Mesothelial cell of epicardium (in vitro differentiated cells): ENCODE data around the gene RNF220. TPM values are rescaled to one million over a fixed set of nuclear protein-coding genes. Genes with fewer than 3 reads are reported as not detected.
A peak's percentile ranks its signal among the peaks of the same experiment; 100 is the strongest.

Experiments
- DNase-seq, 2 experiments: peaks; one replicate each; pipeline ENCODE4 v3.0.0; 2021; ENCODE audit warnings: low spot score in 2 of 2; ENCODE audit not compliant: unreplicated experiment in 2 of 2
- H3K27ac Mint-ChIP-seq: 2 replicates; pipeline ENCODE4 v1.8.0; 2021; ENCODE audit warnings: mixed read lengths
- H3K27me3 Mint-ChIP-seq: 2 replicates; pipeline ENCODE4 v1.8.0; 2021; ENCODE audit warnings: low read depth, mixed read lengths
- H3K36me3 Mint-ChIP-seq: 2 replicates; pipeline ENCODE4 v1.8.0; 2021; ENCODE audit warnings: mixed read lengths
- H3K4me1 Mint-ChIP-seq: 2 replicates; pipeline ENCODE4 v1.8.0; 2021; ENCODE audit warnings: mixed read lengths
- H3K4me3 Mint-ChIP-seq: 2 replicates; pipeline ENCODE4 v1.8.0; 2021; ENCODE audit warnings: mild to moderate bottlenecking, moderate library complexity, mixed read lengths
- H3K9me3 Mint-ChIP-seq: 2 replicates; pipeline ENCODE4 v1.8.0; 2021; ENCODE audit warnings: mixed read lengths
- total RNA-seq: library from RNA; stranded (reverse); gene quantifications from 3 replicates; pipeline ENCODE4 v1.2.1, GENCODE V29; 2021
- TF ChIP-seq, protein P1 (sequence below): fragments of 200-600 bp; sonication (generic); IDR thresholded peaks from one replicate; pipeline ENCODE4 v1.5.0; 2021; ENCODE audit warnings: antibody characterized with exemption; ENCODE audit not compliant: unreplicated experiment

RNF220 gene
- total RNA-seq, 1 donor from 2014 or later = 84.2 TPM

DNA sequence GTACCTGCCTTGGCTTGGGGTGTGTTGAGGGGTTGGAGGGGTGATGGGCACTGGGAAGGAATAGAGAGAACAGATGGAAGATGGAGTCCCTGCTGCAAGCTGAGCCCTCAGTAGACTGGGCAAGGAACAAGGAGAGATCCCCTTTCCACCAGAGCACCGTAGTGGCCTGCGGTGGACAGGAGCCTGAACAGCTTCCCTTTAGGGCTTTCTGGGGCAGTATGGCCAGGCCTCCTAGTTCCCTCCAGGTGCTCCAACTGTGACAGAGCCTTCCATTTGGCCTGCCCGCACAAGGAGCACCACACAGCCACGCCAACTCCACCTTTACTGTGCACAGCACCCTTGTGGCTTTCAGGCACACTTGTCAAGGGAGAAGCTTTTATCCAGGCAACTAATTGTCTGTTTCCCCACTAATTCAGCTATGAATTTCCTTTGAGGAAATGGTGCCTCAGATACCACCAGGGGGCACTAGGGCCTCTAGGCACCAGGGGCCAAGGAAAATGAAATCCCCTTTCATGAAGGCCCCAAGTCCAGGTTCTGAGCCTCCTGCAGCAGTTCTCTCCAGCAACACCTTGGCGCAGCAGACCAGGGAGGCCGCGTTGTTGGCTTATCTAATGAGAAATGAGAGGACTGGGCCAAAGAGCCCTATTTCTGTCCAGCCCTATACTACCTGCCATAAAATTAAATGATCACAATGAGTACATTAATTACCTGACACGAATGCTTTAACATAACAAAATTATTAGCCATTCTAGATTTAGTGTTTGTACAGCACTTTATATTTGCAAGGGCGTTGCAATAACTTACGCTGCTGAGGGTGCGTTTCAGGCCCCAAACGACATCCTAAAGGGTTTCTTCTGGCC lies 26.9 kb upstream of the RNF220 start:
- TF ChIP-seq, protein P1, sequence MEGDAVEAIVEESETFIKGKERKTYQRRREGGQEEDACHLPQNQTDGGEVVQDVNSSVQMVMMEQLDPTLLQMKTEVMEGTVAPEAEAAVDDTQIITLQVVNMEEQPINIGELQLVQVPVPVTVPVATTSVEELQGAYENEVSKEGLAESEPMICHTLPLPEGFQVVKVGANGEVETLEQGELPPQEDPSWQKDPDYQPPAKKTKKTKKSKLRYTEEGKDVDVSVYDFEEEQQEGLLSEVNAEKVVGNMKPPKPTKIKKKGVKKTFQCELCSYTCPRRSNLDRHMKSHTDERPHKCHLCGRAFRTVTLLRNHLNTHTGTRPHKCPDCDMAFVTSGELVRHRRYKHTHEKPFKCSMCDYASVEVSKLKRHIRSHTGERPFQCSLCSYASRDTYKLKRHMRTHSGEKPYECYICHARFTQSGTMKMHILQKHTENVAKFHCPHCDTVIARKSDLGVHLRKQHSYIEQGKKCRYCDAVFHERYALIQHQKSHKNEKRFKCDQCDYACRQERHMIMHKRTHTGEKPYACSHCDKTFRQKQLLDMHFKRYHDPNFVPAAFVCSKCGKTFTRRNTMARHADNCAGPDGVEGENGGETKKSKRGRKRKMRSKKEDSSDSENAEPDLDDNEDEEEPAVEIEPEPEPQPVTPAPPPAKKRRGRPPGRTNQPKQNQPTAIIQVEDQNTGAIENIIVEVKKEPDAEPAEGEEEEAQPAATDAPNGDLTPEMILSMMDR = peak; percentile 72
- no peaks in the 10 kb centered on the region for H3K4me1 Mint-ChIP-seq
- no peaks in the 10 kb centered on the region for H3K36me3 Mint-ChIP-seq
- peak in 1 of 2 experiments; percentile 48 for DNase-seq
- H3K9me3 Mint-ChIP-seq = no peaks in the 10 kb centered on the region
- no peak overlapping the region for H3K27ac Mint-ChIP-seq
- peaks cover 25% of the 10 kb centered on the region for H3K27me3 Mint-ChIP-seq
- no peak overlapping the region for H3K4me3 Mint-ChIP-seq

DNA sequence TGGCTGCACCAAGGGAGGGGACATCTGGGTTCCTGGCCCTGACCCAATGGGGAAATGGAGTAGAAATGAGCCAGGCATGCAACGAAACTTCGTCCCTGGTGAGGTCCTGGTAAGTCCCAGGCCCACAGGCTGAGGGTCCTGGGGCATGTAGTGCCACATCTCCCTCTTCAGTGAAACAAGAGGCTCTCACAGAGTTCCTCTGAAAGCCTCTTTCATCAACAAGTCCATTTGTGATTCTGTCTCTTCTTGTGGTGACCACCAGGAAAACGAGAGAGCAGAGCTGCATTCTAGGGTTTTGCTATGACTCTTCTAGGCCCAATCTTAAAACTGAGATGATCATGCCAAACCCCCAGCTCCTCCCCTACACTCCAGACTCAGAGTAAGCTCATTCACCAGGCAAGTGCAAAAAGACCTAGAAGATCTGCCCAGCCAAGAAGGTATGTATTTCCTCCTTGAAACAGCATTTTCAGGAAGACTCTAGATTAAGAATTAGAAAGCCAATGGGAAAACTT lies 24.3 kb upstream of the RNF220 start:
- H3K9me3 Mint-ChIP-seq = no peaks in the 10 kb centered on the region
- TF ChIP-seq, protein P1 = no peak
- no peak overlapping the region for H3K27ac Mint-ChIP-seq
- H3K27me3 Mint-ChIP-seq = peaks cover 39% of the 10 kb centered on the region
- no peaks in the 10 kb centered on the region for H3K4me1 Mint-ChIP-seq
- no peak for DNase-seq
- H3K36me3 Mint-ChIP-seq = no peaks in the 10 kb centered on the region
- no peak overlapping the region for H3K4me3 Mint-ChIP-seq

DNA sequence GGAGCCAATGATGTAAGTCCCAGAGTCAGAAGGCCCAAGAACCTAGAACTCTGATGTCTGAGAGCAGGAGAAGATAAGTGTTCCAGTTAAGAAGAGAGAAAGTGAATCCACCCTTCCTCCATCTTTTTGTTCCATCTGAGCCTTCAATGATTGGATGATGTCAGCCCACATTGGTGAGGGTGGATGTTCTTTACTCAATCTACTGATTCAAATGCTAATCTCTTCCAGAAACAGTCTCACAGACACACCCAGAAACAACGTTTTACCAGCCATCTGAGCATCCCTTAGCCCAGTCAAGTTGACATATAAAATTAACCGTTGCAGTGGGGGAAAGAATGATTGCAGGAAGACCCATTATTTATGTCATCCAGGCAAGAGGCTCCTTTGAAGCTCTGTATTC lies 16.5 kb upstream of the RNF220 start:
- Mint-ChIP-seq H3K36me3 (no peaks in the 10 kb centered on the region), H3K4me1 (no peaks in the 10 kb centered on the region), H3K27ac (no peak overlapping the region), H3K9me3 (no peaks in the 10 kb centered on the region), H3K27me3 (peaks cover 30% of the 10 kb centered on the region), H3K4me3 (no peak overlapping the region)
- DNase-seq = no peak
- TF ChIP-seq, protein P1 = no peak

DNA sequence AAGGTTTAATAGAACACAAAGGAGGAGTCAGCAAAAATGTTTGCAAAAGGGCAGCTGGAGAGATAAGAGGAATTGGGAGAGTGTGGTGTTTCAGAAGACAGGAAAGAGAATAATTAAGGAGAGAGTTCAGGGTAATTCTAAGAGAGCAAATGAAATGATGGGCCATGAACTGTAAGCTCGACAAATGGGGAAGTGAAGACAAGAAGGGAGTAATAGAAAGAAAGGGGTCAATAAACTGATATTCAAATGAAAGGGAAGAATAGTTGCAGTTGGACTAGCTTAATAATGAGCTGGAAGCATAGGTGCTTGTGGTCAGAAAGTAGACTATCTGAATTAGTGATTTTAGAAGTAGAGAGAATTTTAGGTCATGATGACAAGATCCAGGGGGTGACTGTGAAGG lies 15.6 kb upstream of the RNF220 start:
- Mint-ChIP-seq H3K36me3 (no peaks in the 10 kb centered on the region), H3K4me3 (no peak overlapping the region), H3K27me3 (peaks cover 32% of the 10 kb centered on the region), H3K9me3 (no peaks in the 10 kb centered on the region), H3K4me1 (no peaks in the 10 kb centered on the region), H3K27ac (no peak overlapping the region)
- TF ChIP-seq, protein P1 = no peak
- DNase-seq = no peak

DNA sequence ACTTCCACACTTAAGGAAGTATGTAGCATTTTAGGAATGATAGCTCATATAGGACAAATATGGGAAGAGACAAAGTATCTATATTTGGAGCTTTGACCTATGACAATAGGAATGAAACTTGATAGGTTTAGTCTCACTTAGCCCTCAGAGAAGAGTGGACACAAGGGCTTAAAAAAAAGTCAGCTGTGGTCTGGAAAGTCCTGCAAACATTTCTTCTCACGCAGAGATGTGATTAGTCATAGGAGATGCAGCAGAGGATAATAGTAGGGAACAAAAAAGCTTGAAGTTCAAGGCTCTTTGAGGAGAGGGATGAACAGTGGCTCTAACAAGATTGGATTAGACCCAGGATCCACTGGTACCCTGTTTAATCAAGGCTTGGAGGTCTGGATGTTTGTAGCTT lies 14.8 kb upstream of the RNF220 start:
- no peaks in the 10 kb centered on the region for H3K4me1 Mint-ChIP-seq
- H3K9me3 Mint-ChIP-seq = no peaks in the 10 kb centered on the region
- TF ChIP-seq, protein P1 = no peak
- H3K4me3 Mint-ChIP-seq = no peak overlapping the region
- peaks cover 31% of the 10 kb centered on the region for H3K27me3 Mint-ChIP-seq
- no peak overlapping the region for H3K27ac Mint-ChIP-seq
- no peak for DNase-seq
- no peaks in the 10 kb centered on the region for H3K36me3 Mint-ChIP-seq
